CD14-positive monocyte (primary cell): ENCODE data around the gene SPAG9. TPM values are rescaled to one million over a fixed set of nuclear protein-coding genes. Genes with fewer than 3 reads are reported as not detected.

Source experiments
- DNase-seq, 3 donors: peaks; one replicate each; pipeline ENCODE4 v3.0.0-alpha.2; 2011 to 2022
- H2AFZ ChIP-seq: 2 replicates; pipeline ENCODE4 v1.6.0; 2012; ENCODE audit warnings: mild to moderate bottlenecking, low read depth, low read length, inconsistent platforms; ENCODE audit not compliant: insufficient read depth, poor library complexity, severe bottlenecking
- H3K27ac ChIP-seq, 2 donors: 1 replicate in 1 of 2; 2 replicates in 1 of 2; pipeline ENCODE4 v1.5.1; 2012 to 2013; ENCODE audit warnings: low read length in 2 of 2, control low read depth in 1 of 2, inconsistent platforms in 1 of 2, low read depth in 1 of 2, mild to moderate bottlenecking in 1 of 2
- H3K27me3 ChIP-seq, 2 donors: one replicate each; pipeline versions ENCODE4 v1.6.0 to v1.6.1; 2011 to 2013; ENCODE audit warnings: low read length in 2 of 2; ENCODE audit not compliant: control insufficient read depth in 2 of 2, insufficient read depth in 2 of 2
- H3K36me3 ChIP-seq, 2 donors: replicated peaks in 1 of 2; 1 replicate in 1 of 2; 2 replicates in 1 of 2; pipeline versions ENCODE4 v1.5.1 to v1.6.1; 2012 to 2013; ENCODE audit warnings: low read length in 2 of 2, control low read depth in 1 of 2, inconsistent platforms in 1 of 2, mild to moderate bottlenecking in 1 of 2; ENCODE audit not compliant: insufficient read depth in 2 of 2, control insufficient read depth in 1 of 2
- H3K4me1 ChIP-seq, 2 donors: 1 replicate in 1 of 2; 2 replicates in 1 of 2; pipeline versions ENCODE4 v1.5.1 to v1.6.1; 2012 to 2013; ENCODE audit warnings: low read length in 2 of 2, control low read depth in 1 of 2, inconsistent platforms in 1 of 2, mild to moderate bottlenecking in 1 of 2, moderate library complexity in 1 of 2; ENCODE audit not compliant: insufficient read depth in 2 of 2, control insufficient read depth in 1 of 2
- H3K4me2 ChIP-seq: replicated peaks from 2 replicates; pipeline ENCODE3; 2012; ENCODE audit warnings: low read length, moderate library complexity, mild to moderate bottlenecking; ENCODE audit not compliant: poor library complexity, severe bottlenecking; ENCODE audit errors: extremely low read depth
- H3K4me3 ChIP-seq, 3 experiments: fragments of 200-600 bp in 1 of 3; sonication (generic) in 1 of 3; replicated peaks in 1 of 3; 1 replicate in 2 of 3; 2 replicates in 1 of 3; pipeline ENCODE4 v1.5.1; 2011 to 2013; ENCODE audit warnings: low read length in 3 of 3, mild to moderate bottlenecking in 3 of 3, control low read depth in 2 of 3, low read depth in 2 of 3, inconsistent platforms in 1 of 3, moderate library complexity in 1 of 3
- H3K79me2 ChIP-seq: 2 replicates; pipeline ENCODE4 v1.6.0; 2012; ENCODE audit warnings: mild to moderate bottlenecking, control low read depth, inconsistent platforms, low read length, moderate library complexity; ENCODE audit not compliant: insufficient read depth
- H3K9ac ChIP-seq: 2 replicates; pipeline ENCODE4 v1.6.0; 2017; ENCODE audit warnings: low read length, mild to moderate bottlenecking; ENCODE audit not compliant: insufficient read depth, poor library complexity, severe bottlenecking
- H3K9me3 ChIP-seq, 2 donors: replicated peaks in 1 of 2; 1 replicate in 1 of 2; 2 replicates in 1 of 2; pipeline versions ENCODE4 v1.5.1 to v1.6.1; 2012 to 2013; ENCODE audit warnings: low read length in 2 of 2, control low read depth in 1 of 2; ENCODE audit not compliant: control insufficient read depth in 1 of 2, insufficient read depth in 1 of 2
- H4K20me1 ChIP-seq: 2 replicates; pipeline ENCODE4 v1.6.0; 2012; ENCODE audit warnings: mild to moderate bottlenecking, low read length, control low read depth, moderate library complexity; ENCODE audit not compliant: insufficient read depth
- H3K27ac Mint-ChIP-seq, 7 donors: one replicate each; pipeline ENCODE4 v1.8.0; 2020; ENCODE audit warnings: mild to moderate bottlenecking in 7 of 7, mixed read lengths in 7 of 7, moderate library complexity in 6 of 7, inconsistent platforms in 2 of 7
- H3K27me3 Mint-ChIP-seq, 3 donors: one replicate each; pipeline ENCODE4 v1.8.0; 2021 to 2022; ENCODE audit warnings: low read depth in 3 of 3, mild to moderate bottlenecking in 3 of 3, mixed read lengths in 3 of 3, moderate library complexity in 3 of 3, inconsistent platforms in 1 of 3
- H3K36me3 Mint-ChIP-seq, 2 donors: one replicate each; pipeline ENCODE4 v1.8.0; 2020; ENCODE audit warnings: mixed read lengths in 2 of 2, inconsistent platforms in 1 of 2, mild to moderate bottlenecking in 1 of 2
- H3K4me1 Mint-ChIP-seq: one replicate; pipeline ENCODE4 v1.8.0; 2020; ENCODE audit warnings: mild to moderate bottlenecking, mixed read lengths
- H3K4me3 Mint-ChIP-seq, 2 donors: one replicate each; pipeline ENCODE4 v1.8.0; 2020; ENCODE audit warnings: mild to moderate bottlenecking in 2 of 2, mixed read lengths in 2 of 2, moderate library complexity in 1 of 2
- H3K9me3 Mint-ChIP-seq, 7 donors: one replicate each; pipeline ENCODE4 v1.8.0; 2020 to 2022; ENCODE audit warnings: mixed read lengths in 7 of 7, mild to moderate bottlenecking in 6 of 7, moderate library complexity in 6 of 7, inconsistent platforms in 2 of 7
- WGBS: methylation state at CpG from one replicate; pipeline ENCODE4 v1.1.5; 2013; ENCODE audit warnings: missing lambda C conversion rate; ENCODE audit not compliant: insufficient coverage; 5-methylcytosine and 5-hydroxymethylcytosine counted together
- intact Hi-C, 2 donors: fragments of 100-400 bp; cut with micrococcal nuclease; formaldehyde crosslinking; loops; one replicate each; pipeline versions ENCODE4 v1.15.0 to v1.15.1; 2023
- polyA plus RNA-seq, 3 donors: library from polyadenylated mRNA; depleted of rRNA in 1 of 3; unstranded in 2 of 3; stranded (reverse) in 1 of 3; fragments of 300-500 nt in 2 of 3; fragments of >200 nt in 1 of 3; fragmentation: Illumina TruSeq in 2 of 3; gene quantifications; 1 replicate in 2 of 3; 2 replicates in 1 of 3; pipeline ENCODE4 v1.2.3, GENCODE V29; 2012 to 2021
- TF ChIP-seq, protein P1 (sequence below): fragments of 200-600 bp; IDR thresholded peaks from one replicate; pipeline ENCODE4 v1.8.0; 2022; ENCODE audit warnings: antibody characterized with exemption, mild to moderate bottlenecking

SPAG9 gene
- polyA plus RNA-seq, 3 donors = 4.9 to 33.1 (median 8.5) TPM

DNA sequence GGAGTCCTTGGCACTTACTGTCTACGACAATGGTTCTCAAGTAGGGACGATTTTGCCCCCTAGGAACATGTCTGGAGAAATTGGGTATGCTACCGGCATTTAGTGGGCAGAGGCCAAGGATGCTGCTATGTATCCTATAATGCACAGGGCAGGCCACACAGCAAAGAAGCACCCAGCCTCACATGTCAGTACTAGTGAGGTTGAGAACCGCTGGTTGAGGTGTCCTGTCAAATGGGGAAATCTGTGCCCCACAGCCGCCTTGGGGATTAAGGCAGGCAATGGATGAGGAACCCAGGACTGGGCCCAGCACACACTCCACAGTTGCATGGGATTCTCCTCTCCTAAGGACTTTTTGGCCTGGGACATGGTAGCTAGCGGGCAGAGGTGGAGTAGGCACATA lies 167.8 kb downstream of the SPAG9 start:
- intact Hi-C loops = loop anchor here in 1 of 2 donors (5.0 kb wide), 1 partner anchor 36 kb away; no protein-coding TSS in a partner anchor
- Histone ChIP-seq H3K9me3 (no peaks in the 10 kb centered on the region), H3K4me1 (peaks cover 45 to 51% of the 10 kb centered on the region in 2 donors), H3K36me3 (no peaks in the 10 kb centered on the region), H2AFZ (no peak overlapping the region), H3K27ac (no peak overlapping the region), H3K9ac (no peak overlapping the region), H4K20me1 (no peaks in the 10 kb centered on the region), H3K79me2 (no peaks in the 10 kb centered on the region), H3K4me3 (no peak overlapping the region), H3K27me3 (no peaks in the 10 kb centered on the region), H3K4me2 (no peak overlapping the region)
- Mint-ChIP-seq H3K27me3 (peaks cover 4 to 12% (median 6%) of the 10 kb centered on the region in 3 donors), H3K9me3 (no peaks in the 10 kb centered on the region), H3K4me3 (peak overlapping the region in 1 of 2 donors; percentile 9), H3K4me1 (peaks cover 55% of the 10 kb centered on the region), H3K36me3 (peaks cover 0 to 1% of the 10 kb centered on the region in 2 donors), H3K27ac (peak overlapping the region in 2 of 7 donors; percentile 5 to 6)
- TF ChIP-seq, protein P1, sequence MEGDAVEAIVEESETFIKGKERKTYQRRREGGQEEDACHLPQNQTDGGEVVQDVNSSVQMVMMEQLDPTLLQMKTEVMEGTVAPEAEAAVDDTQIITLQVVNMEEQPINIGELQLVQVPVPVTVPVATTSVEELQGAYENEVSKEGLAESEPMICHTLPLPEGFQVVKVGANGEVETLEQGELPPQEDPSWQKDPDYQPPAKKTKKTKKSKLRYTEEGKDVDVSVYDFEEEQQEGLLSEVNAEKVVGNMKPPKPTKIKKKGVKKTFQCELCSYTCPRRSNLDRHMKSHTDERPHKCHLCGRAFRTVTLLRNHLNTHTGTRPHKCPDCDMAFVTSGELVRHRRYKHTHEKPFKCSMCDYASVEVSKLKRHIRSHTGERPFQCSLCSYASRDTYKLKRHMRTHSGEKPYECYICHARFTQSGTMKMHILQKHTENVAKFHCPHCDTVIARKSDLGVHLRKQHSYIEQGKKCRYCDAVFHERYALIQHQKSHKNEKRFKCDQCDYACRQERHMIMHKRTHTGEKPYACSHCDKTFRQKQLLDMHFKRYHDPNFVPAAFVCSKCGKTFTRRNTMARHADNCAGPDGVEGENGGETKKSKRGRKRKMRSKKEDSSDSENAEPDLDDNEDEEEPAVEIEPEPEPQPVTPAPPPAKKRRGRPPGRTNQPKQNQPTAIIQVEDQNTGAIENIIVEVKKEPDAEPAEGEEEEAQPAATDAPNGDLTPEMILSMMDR = no peak
- DNase-seq = no peak
- 89% methylated on average over 4 of the region's 6 CpGs for WGBS

DNA sequence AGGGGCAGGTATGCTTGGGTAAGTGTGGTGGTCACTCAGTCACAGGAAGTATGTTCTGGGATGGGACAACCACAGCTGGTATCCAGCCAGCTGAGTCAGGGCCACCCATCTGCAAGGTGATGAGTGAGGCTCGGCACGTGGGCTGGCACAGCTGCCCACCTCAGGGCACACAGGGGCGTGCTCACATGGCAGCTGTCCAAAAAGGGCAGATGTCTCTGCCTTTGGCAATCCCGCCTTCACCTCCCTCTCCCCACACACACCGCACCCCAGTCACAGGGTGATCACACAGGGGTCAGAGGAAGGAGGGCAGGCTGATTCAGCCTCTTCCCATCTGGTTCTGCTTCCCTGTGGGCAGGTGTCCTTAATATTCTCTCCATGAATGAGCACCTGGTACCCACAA lies 168.7 kb downstream of the SPAG9 start:
- Histone ChIP-seq H3K36me3 (no peaks in the 10 kb centered on the region), H3K4me3 (no peak overlapping the region), H4K20me1 (no peaks in the 10 kb centered on the region), H3K79me2 (no peaks in the 10 kb centered on the region), H3K4me2 (no peak overlapping the region), H3K4me1 (peaks cover 49 to 58% of the 10 kb centered on the region in 2 donors), H2AFZ (no peak overlapping the region), H3K27me3 (no peaks in the 10 kb centered on the region), H3K27ac (no peak overlapping the region), H3K9ac (no peak overlapping the region), H3K9me3 (no peaks in the 10 kb centered on the region)
- H3K4me3 Mint-ChIP-seq = no peak overlapping the region
- peaks cover 60% of the 10 kb centered on the region for H3K4me1 Mint-ChIP-seq
- H3K36me3 Mint-ChIP-seq = peaks cover 0 to 1% of the 10 kb centered on the region in 2 donors
- H3K9me3 Mint-ChIP-seq = no peaks in the 10 kb centered on the region
- DNase-seq = peak in 2 of 3 donors; percentile 49
- peaks cover 4 to 12% (median 6%) of the 10 kb centered on the region in 3 donors for H3K27me3 Mint-ChIP-seq
- intact Hi-C loops = loop anchor here in 1 of 2 donors (5.0 kb wide), 1 partner anchor 35 kb away; no protein-coding TSS in a partner anchor
- peak overlapping the region in 6 of 7 donors; percentile 15 to 82 (median 64) for H3K27ac Mint-ChIP-seq
- TF ChIP-seq, protein P1 = no peak
- WGBS = 0% methylated on average over 5 of the region's 5 CpGs
